Gastrocnemius medialis (tissue), 4 donors: ENCODE measurements around the gene KCNQ1.

Source experiments
- CTCF ChIP-seq, 5 experiments: fragments of 450-650 bp in 3 of 5; fragments of 200-600 bp in 2 of 5; sonication (generic) in 2 of 5; IDR thresholded peaks in 4 of 5; conservative IDR thresholded peaks in 1 of 5; 1 replicate in 4 of 5; 2 replicates in 1 of 5; pipeline ENCODE4 v1.5.1; 2016 to 2019; ENCODE audit warnings: antibody characterized with exemption in 5 of 5, mild to moderate bottlenecking in 3 of 5, moderate library complexity in 3 of 5
- POLR2A ChIP-seq, 2 donors: fragments of 450-650 bp; IDR thresholded peaks; one replicate each; pipeline ENCODE4 v1.6.1; 2017; ENCODE audit warnings: antibody characterized with exemption in 2 of 2, mild to moderate bottlenecking in 2 of 2, moderate library complexity in 2 of 2

GRCh38 chr11:2746401-2747247, 301.8 kb downstream of the KCNQ1 start:
- TF ChIP-seq CTCF (IDR thresholded peaks at IDR 0.05 in 4 of 5, conservative IDR thresholded peaks at IDR 0.05 in 1 of 5) = no peak
- no peak for TF ChIP-seq POLR2A (IDR thresholded peaks at IDR 0.05)
